HG02884 (cell line): ENCODE results near the gene PTPN9.
"Not testable (repeated sequence)": the region's sequence is repeated elsewhere in the genome, so short reads cannot be mapped to it uniquely, and the experiment has no call there.

Source experiments
- ATAC-seq: cut with Tn5 transposase; IDR thresholded peaks from one replicate; pipeline ENCODE4 v1.9.1; 2021; ENCODE audit warnings: mild to moderate bottlenecking, moderate library complexity; ENCODE audit not compliant: unreplicated experiment

PTPN9 gene

GRCh38 chr15:75583701-75584100, 4.6 kb upstream of the PTPN9 start:
- no peak for ATAC-seq

DNA sequence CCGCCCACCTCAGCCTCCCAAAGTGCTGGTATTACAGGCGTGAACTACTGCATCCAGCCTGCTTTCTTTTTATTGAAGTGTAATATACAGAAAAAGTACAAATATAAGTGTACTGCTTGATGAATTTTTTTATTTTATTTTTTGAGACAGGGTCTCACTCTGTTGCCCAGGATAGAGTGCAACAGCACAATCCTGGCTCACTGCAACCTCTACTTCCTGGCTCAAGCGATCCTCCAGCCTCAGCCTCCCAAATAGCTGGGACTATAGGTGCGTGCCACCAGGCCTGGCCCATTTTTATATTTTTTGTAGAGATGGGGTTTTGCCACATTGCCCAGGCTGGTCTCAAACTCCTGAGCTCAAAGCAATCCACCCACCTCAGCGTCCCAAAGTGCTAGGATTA, 3.8 kb upstream of the PTPN9 start:
- ATAC-seq, result not testable (repeated sequence)

GRCh38 chr15:75578173-75578947, 755 bp downstream of the PTPN9 start:
- ATAC-seq, result no peak

GRCh38 chr15:75577401-75578172, 1.5 kb downstream of the PTPN9 start:
- ATAC-seq, result no peak

DNA sequence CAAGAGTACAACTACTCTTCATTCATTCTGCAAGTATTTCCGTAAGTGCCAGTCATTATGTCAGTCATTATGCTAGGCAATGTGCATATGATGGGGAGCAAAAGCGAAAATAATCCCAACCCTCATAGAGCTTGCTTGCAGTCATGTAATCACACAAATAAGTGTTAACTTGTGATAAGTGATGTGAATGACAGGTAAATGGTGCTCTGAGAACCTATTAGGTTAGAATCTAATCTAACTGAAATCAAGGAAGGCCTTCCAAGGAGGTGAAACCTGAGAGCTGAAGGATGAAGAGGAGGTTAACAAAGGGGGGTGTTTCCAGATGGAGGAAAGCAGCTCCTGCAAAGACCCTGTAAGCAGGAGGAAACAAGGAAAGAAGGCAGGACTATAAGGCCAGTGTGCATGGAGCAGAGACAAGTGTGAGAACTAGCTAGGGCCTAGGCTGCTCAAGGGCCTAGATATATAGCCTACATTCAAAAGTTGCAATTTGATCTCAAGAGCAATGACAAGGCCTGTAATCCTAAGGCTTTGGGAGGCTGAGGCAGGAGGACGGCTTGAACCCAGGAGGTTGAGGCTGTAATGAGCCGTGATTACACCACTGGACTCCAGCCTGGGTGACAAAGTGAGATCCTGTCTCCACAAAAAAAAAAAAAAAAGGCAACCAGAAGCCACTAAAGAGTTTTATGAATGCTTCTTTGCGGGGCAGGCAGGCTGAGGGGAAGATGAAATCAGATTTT, 5.3 kb downstream of the PTPN9 start:
- ATAC-seq, result no peak

DNA sequence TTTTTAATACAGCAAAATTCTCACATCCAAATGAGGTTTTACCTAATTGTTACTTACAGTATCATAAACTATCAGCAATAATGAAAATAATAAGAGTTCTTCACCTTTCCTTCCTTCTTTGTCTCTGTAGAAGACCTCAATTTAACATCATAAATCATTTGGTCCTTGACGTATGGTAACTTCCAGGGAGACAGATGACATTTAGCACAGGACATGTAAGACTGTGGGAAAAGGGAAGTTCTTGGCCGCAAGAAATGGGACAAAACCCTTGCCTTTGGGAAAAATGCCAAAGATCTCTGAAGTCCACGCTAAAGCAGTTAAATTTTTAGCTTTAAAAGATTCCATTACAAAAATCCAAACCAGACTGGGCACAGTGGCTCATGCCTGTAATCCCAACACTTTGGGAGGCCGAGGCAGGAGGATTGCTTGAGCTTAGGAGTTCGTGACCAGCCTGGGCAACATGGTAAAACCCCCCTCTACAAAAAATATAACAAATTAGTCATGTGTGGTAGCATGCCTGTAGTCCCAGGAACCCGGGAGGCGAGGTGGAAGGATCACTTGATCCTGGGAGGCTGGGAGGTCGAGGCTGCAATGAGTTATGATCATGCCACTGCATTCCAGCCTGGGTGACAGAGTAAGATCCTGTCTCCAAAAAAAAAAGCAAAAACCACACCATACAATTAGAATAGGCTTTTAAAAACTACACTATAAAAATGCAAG, 8.8 kb downstream of the PTPN9 start:
- ATAC-seq, result no peak

GRCh38 chr15:75565062-75565970, 13.8 kb downstream of the PTPN9 start:
- no peak for ATAC-seq

DNA sequence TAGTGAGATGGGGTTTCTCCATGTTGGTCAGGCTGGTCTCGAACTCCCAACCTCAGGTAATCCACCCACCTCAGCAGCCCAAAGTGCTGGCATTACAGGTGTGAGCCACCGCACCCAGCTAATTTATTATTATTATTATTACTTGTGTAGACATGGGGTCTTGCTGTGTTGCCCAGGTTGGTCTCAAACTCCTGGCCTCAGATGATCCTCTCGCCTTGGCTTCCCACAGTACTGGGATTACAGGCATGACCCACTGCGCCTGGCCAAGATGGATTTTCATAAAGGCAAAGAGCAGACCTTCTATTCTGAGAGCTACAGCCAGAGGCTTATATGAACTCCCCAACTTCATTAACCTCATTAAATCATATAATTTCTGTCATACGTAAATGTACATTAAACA, 17.2 kb downstream of the PTPN9 start:
- no peak for ATAC-seq

DNA sequence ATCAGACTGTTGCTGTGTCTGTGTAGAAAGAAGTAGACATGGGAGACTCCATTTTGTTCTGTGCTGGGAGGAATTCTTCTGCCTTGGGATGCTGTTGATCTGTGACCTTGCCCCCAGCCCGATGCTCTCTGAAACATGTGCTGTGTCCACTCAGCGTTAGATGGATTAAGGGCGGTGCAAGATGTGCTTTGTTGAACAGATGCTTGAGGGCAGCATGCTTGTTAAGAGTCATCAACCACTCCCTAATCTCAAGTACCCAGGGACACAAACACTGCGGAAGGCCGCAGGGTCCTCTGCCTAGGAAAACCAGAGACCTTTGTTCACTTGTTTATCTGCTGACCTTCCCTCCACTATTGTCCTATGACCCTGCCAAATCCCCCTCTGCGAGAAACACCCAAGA, 19.8 kb downstream of the PTPN9 start:
- not testable (repeated sequence) for ATAC-seq

GRCh38 chr15:75558955-75559354, 20.2 kb downstream of the PTPN9 start:
- ATAC-seq, result not testable (repeated sequence)

DNA sequence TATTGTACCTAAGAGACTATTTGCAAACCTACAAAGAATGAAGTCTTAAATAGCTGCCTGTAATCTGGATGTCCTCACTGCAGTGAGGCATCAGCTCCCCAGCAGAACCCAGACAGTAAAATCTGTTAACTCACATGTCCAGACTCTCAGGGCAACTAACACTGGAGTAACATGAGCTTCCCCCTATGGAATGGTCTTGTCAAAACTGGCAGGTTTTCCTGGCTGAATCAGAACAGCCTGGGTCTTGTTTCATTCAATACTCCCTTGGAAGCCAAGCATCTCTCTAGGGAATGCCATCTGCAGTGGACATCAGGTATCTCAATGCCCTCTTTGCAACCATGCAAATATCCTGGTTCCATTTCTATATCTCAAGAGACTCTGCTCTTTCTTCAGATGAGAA, 24.4 kb downstream of the PTPN9 start:
- ATAC-seq, result no peak

DNA sequence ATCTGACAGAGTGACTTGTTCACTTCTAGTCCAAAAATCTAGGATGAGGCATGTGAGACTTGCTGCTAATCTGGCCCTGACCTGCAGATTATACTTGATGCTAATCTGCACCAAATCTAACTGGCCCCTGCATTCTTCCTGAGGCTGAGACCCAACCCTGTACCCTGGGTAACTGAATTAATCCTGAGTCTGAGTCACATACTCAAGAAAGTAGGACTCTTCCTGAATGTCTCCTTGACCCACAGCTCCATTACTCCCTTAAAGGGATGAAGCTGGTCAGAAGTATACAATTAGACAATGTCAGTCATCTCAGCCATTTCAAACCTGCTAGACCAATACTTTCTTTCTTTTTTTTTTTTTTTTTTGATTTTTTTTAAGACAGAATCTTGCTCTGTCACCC, 25.5 kb downstream of the PTPN9 start:
- no peak for ATAC-seq

DNA sequence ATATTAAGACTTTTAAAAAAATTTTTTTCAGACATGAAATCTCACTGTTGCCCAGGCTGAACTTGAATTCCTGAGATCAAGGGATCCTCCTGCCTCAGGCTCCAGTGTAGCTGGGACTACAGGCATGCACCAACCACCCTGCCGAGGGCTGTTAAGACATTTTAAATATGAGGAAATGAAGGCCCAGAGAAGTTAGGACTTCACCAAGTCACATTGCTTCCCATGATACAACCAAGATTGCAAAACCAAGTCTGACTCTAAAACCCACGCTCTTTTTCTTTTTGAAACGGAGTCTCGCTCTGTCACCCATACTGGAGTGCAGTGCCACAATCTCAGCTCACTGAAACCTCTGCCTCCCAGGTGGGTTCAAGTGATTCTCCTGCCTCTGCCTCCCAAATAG, 28.0 kb downstream of the PTPN9 start:
- ATAC-seq, result no peak

GRCh38 chr15:75545064-75545463, 34.1 kb downstream of the PTPN9 start:
- ATAC-seq, result no peak

DNA sequence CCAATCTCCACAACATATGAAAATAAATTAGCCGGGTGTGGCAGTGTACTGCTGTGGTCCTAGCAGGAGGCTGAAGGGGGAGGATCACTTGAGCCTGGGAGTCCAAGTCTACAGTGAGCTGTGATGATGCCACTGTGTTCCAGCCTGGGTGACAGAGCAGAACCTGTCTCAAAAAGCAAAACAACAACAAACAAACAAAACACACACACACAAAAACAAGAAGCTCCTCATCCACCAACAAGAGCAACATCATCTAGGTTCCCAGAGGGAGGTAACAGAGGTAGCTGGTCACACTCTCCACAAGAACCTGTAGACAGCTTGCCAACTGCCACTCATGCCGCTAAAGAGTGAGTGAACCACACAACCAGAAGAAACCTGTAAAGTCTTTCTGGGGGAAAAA, 34.8 kb downstream of the PTPN9 start:
- ATAC-seq, result no peak

GRCh38 chr15:75542949-75543545, 36.1 kb downstream of the PTPN9 start:
- ATAC-seq, result not testable (repeated sequence)

DNA sequence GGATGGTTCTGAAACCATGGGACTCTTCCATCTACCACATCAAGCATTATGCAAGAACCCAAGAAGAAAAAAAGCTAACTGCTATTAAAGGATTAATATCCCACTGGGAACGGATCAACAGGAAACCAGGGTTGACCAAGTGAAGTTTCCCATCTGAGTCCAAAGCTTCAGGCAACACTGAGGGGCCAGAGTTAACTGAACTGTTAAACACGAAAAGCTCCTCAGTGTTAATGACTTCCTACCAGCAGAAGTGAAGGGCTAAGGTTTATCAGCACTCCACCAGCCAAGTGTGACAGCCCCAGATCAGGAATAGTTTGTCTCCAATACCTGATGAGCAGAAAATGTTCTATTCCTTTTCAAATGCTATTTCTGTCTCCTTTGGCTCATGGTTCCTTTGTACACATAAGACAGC, 36.7 kb downstream of the PTPN9 start:
- ATAC-seq, result no peak

GRCh38 chr15:75538376-75538775, 40.7 kb downstream of the PTPN9 start:
- no peak for ATAC-seq

GRCh38 chr15:75533945-75534344, 45.2 kb downstream of the PTPN9 start:
- ATAC-seq, result no peak
